SH-SY5Y (cell line): ENCODE results near the gene DNAH10.

ENCODE experiments used
- GATA2 ChIP-seq: IDR thresholded peaks from 2 replicates; pipeline ENCODE4 v1.6.1; 2011; ENCODE audit warnings: mild to moderate bottlenecking, low read depth, low read length
- GATA3 ChIP-seq: IDR thresholded peaks from 2 replicates; pipeline ENCODE4 v1.6.1; 2011; ENCODE audit warnings: low read depth, mild to moderate bottlenecking, low read length, moderate library complexity

DNAH10 gene

DNA sequence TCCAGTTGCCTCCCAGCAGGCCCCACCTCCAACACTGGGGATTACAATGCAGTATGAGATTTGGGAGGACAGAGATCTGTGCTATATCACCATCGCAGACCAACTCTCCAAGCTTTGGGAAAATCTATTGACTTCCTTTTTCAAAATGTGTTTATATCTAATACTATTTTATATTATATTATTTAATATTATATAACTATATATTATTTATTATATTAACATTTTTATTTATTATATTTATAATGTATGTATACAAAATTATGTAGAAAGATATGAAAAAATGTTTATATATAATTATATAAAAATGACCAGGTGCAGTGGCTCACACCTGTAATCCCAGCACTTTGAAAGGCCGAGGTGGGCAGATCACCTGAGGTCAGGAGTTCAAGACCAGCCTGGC, 36.4 kb downstream of the DNAH10 start:
- no peak for TF ChIP-seq GATA2
- no peak for TF ChIP-seq GATA3

DNA sequence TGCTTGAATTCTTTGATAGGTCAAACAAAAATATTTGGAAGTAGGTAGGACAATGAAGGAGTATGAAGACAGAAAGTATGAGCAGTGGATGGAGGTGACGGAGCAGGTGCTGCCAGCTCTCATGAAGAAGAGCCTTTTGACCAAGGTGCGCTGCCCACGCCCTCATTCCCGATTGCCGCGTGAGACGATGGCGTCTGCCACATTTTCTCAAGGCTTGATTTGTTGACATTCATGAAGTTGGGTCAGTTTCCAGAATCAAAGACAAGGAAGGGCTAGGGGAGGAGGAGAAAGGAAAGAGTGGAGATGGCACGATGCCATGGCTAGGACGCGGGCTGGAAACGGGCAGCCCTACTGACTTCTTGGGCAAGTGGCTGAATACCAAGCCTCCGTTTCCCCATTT, 37.1 kb downstream of the DNAH10 start:
- no peak for TF ChIP-seq GATA3
- TF ChIP-seq GATA2: no peak

GRCh38 chr12:123801573-123802178, 39.6 kb downstream of the DNAH10 start:
- no peak for TF ChIP-seq GATA3
- no peak for TF ChIP-seq GATA2

DNA sequence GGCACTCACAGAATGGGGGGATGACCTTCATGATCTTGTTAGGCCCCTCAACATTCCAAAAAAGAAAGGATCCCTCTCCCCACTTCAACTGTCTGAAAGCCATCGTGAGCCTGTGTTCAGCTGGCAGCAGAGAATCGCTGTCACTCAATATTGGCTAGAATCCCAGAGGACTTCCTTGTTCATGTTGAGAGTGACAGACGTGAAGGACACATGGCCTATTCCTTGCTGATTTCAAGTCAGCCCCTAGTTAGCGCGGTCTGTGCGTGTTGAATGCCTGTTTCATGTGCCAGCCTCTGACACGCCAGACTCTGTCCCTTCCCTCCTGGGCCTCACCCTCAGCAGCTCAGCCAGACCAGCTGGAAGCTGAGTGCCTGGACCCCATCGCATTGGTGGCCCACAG, 43.1 kb downstream of the DNAH10 start:
- TF ChIP-seq GATA2 (no peak), GATA3 (no peak)

- TF ChIP-seq GATA3: no peak
- TF ChIP-seq GATA2: no peak
Measured at GRCh38 chr12:123807002-123807401, 44.9 kb downstream of the DNAH10 start.

GRCh38 chr12:123807670-123808069, 45.6 kb downstream of the DNAH10 start:
- TF ChIP-seq GATA2 (no peak), GATA3 (no peak)

DNA sequence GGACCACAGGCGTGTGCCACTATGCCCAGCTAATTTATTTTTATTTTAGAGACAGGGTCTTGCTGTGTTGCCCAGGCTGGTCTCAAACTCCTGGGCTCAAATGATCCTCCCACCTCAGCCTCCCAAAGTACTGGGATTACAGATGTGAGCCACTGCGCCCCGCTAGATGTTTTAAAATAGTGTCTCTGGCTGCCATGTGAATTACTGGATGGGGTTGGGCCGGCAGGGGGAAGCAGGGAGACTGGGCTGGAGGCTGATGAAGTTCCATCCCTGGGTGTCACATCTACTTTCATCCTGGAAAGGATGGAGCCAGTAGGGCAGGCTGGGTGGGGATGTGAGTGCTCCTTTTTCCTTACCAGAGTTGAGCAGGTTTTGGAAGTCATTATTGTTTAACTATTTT, 46.1 kb downstream of the DNAH10 start:
- no peak for TF ChIP-seq GATA2
- no peak for TF ChIP-seq GATA3

DNA sequence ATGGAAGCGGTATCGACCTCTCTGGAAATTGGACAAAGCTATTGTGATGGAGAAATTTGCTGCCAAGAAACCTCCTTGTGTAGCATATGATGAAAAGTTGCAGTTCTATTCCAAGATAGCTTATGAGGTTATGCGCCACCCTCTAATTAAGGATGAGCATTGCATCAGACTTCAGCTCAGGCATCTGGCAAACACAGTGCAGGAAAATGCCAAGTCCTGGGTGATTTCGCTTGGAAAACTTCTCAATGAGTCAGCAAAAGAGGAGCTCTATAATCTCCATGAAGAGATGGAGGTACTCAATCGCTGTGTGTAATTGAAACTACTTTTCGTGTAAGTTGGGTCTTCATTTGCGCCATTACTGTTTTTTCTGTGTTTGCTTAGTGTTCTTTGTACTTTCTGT, 51.2 kb downstream of the DNAH10 start:
- TF ChIP-seq GATA2 (no peak), GATA3 (no peak)

DNA sequence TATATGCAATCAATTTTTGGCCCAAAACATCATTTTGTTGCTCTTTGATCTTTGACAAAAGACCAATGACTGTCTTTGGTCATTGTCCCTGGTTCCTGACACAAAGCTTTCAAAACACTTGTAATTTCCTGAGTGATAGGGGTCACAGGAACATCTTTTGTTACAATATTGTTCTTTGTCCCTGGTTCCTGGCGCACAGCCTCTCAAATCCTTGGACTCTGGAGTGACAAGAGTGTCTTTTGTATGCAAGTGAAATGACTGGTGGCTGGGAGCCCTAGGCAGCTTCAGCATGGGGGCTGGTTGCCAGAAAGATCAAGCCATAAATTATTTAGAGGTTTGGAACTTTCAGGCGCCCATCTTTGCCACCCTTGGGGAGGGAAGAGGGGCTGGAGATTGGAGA, 53.9 kb downstream of the DNAH10 start:
- TF ChIP-seq GATA3 (no peak), GATA2 (no peak)

- TF ChIP-seq GATA2 (no peak), GATA3 (no peak)
Measured at GRCh38 chr12:123816896-123817537, 54.9 kb downstream of the DNAH10 start.

DNA sequence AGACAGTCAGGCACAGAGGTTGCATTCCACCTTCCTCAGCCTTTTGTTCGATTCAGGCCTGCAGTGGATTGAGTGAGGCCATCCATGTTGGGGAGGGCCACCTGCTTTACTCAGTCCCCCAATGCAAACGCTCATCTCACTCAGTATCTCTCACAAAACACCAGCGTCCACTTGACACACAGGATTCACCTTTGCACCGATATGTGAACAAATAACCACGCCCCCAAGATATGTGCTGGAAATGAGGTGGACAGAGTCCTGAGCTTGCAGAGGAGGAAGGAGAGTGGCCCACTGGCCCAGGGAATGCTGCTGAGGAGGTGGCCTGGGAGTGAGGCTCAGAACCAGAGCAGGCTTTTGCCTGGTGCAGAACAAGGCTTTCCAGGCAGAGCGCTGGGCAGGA, 60.7 kb downstream of the DNAH10 start:
- TF ChIP-seq GATA2: no peak
- TF ChIP-seq GATA3: no peak

DNA sequence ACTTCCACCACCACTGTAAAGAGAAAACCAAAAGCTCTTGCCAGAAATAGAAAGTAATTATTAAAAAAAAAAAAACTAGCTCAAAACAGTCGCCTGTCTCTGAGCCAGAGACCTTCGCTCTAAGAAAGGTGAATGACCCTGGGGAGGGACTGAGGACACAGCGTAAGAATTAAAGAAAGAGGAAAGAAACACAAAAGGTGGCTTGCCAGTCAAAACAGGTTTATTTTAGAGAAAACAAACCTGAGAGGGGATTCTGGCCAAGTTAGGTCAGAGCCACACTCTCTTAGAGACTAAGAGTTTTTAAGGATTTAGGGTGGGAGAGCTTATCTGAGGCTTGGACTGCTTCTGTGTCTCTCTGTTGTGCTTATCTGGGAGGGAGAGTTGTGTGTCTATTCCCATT, 66.0 kb downstream of the DNAH10 start:
- TF ChIP-seq GATA2: no peak
- TF ChIP-seq GATA3: no peak

DNA sequence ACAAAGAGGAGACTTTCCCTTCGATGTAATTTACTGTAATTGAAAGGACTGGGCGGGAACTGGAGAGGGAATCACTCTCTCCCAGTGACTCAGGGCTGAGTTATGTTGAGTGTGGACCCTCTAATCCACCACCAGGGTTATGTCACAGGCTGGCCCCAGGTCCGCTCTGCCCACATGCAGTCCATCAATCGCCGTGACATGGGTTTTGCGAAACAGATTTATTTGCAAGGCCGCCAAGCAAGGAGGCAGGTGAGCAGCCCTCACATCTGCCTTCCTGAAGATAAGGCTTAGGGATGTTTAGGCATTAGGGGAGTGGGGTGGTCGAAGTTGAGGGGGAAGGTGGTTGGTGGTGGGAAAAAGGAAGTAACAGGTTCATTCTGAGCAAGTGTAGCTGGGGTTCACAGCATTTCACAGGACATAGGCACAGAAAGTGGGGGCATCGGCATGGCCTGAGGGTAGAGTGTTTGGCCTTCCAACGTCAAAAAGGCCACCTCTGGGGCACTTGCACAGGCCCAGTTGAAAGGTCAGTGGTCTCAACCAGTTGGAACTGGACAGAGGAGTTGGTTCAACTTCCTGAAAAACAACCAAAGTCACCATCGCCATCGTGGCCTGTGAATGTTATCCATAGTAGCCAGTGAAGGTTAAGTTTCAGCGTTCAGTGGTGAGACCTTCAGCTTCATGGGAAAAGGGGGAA, 66.9 kb downstream of the DNAH10 start:
- no peak for TF ChIP-seq GATA2
- TF ChIP-seq GATA3: no peak

- TF ChIP-seq GATA2 (no peak), GATA3 (no peak)
Measured at GRCh38 chr12:123829561-123829960, 67.5 kb downstream of the DNAH10 start.

DNA sequence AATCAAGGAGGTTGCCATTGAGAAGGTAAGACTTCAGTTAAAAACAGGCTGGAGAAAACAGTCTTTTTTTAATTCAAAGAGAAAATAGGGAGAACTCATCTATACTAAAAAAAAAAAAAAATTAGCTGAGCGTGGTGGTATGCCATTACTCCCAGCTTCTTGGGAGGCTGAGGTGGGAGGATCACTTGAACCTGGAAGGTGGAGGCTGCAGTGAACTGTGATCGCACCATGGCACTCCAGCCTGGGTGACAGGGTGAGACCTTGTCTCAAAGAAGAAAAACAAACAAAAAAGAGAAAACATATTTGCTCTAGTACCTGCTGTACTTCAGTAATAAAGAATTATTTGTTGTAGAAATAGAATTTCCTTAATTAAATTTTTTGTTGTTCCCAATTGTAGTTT, 68.6 kb downstream of the DNAH10 start:
- TF ChIP-seq GATA2 (no peak), GATA3 (no peak)
